Renal cortex interstitium (tissue), 15 donors: ENCODE measurements around the gene NEK10. TPM values are rescaled to one million over a fixed set of nuclear protein-coding genes. Genes with fewer than 3 reads are reported as not detected.
"Not testable (repeated sequence)": the region's sequence is repeated elsewhere in the genome, so short reads cannot be mapped to it uniquely, and the experiment has no call there.

Source experiments
- DNase-seq, 11 donors: peaks; one replicate each; pipeline ENCODE4 v3.0.0-alpha.2; 2013; ENCODE audit warnings: low read depth in 9 of 11, low spot score in 4 of 11; ENCODE audit errors: extremely low read depth in 1 of 11
- long read RNA-seq, 16 experiments: transcript quantifications; one replicate each; lab custom pipeline, GENCODE V29; 2026
- polyA plus RNA-seq, 3 donors: library from polyadenylated mRNA; unstranded; fragments of 120-200 nt; gene quantifications; one replicate each; pipeline ENCODE4 v1.2.1, GENCODE V29; 2013; ENCODE audit not compliant: insufficient read length in 3 of 3

Gene NEK10
- polyA plus RNA-seq, result 1 to 10 TPM; 1.6 to 2.2 (median 2.0) TPM
- long read RNA-seq, donor 1, result 0 reads
- long read RNA-seq, donor 2, result 0 reads
- long read RNA-seq, donor 3, result 0 reads
- long read RNA-seq, donor 4, result 0 reads
- long read RNA-seq, donor 5, result 0 reads
- long read RNA-seq, donor 6, result 0 reads
- long read RNA-seq, donor 7, result 0 reads
- long read RNA-seq, donor 8, result 0 reads
- long read RNA-seq, donor 9, result 0 reads
- long read RNA-seq, donor 10, result 0 reads
- long read RNA-seq, donor 11, result 0 reads
- long read RNA-seq, donor 12, result 0 reads
- long read RNA-seq, donor 13, result 0 reads
- long read RNA-seq, donor 14, result 0 reads
- long read RNA-seq, donor 15, result 0 reads
- long read RNA-seq, donor 16, result 0 reads

- DNase-seq, result peak; percentile 78 to 91 (median 87)
Measured at GRCh38 chr3:27368831-27369607, at the start of gene NEK10. Gene NEK10, minus strand, starts transcription at chr3:27369383. Its CDS starts 16,501 bp downstream, at chr3:27352882.

GRCh38 chr3:27415202-27415601 is 46.0 kb upstream of the NEK10 start:
- no peak for DNase-seq

GRCh38 chr3:27392950-27393679 is 23.9 kb upstream of the NEK10 start:
- no peak for DNase-seq

- DNase-seq, result not testable (repeated sequence)
Measured at GRCh38 chr3:27392414-27392813, 23.2 kb upstream of the NEK10 start.

- no peak for DNase-seq
Measured at GRCh38 chr3:27391796-27392195, 22.6 kb upstream of the NEK10 start.

- DNase-seq, result no peak
Measured at GRCh38 chr3:27387625-27388024, 18.4 kb upstream of the NEK10 start.

GRCh38 chr3:27385504-27385903 is 16.3 kb upstream of the NEK10 start:
- DNase-seq, result no peak

GRCh38 chr3:27384191-27384590 is 15.0 kb upstream of the NEK10 start:
- no peak for DNase-seq

- no peak for DNase-seq
Measured at GRCh38 chr3:27380433-27381357, 11.5 kb upstream of the NEK10 start.

- DNase-seq, result no peak
Measured at GRCh38 chr3:27378331-27378730, 9.1 kb upstream of the NEK10 start.

GRCh38 chr3:27376109-27376772 is 7.1 kb upstream of the NEK10 start:
- DNase-seq, result no peak

GRCh38 chr3:27366062-27366591 is 3.1 kb downstream of the NEK10 start:
- DNase-seq, result no peak

GRCh38 chr3:27360113-27361078 is 8.8 kb downstream of the NEK10 start:
- peak in 8 of 11 donors; percentile 13 to 57 (median 38) for DNase-seq

- DNase-seq, result no peak
Measured at GRCh38 chr3:27358372-27358771, 10.8 kb downstream of the NEK10 start.

GRCh38 chr3:27357665-27358258 is 11.4 kb downstream of the NEK10 start:
- peak in 5 of 11 donors; percentile 18 to 42 (median 26) for DNase-seq

- no peak for DNase-seq
Measured at GRCh38 chr3:27356976-27357375, 12.2 kb downstream of the NEK10 start.
